HL-60 (cell line): Measurements from ENCODE around the gene TTC22.

Experiments used
- POLR2AphosphoS5 ChIP-seq: IDR thresholded peaks from 2 replicates; pipeline ENCODE4 v1.6.1; 2012; ENCODE audit warnings: low read depth
- SPI1 ChIP-seq: IDR thresholded peaks from 2 replicates; pipeline ENCODE4 v1.6.1; 2012; ENCODE audit warnings: low read depth, mild to moderate bottlenecking, borderline replicate concordance
- TF ChIP-seq, protein P1 (sequence below): IDR thresholded peaks from one replicate; pipeline ENCODE4 v1.5.1; 2011; ENCODE audit warnings: low read length, control low read depth, inconsistent platforms; ENCODE audit not compliant: insufficient read depth

DNA sequence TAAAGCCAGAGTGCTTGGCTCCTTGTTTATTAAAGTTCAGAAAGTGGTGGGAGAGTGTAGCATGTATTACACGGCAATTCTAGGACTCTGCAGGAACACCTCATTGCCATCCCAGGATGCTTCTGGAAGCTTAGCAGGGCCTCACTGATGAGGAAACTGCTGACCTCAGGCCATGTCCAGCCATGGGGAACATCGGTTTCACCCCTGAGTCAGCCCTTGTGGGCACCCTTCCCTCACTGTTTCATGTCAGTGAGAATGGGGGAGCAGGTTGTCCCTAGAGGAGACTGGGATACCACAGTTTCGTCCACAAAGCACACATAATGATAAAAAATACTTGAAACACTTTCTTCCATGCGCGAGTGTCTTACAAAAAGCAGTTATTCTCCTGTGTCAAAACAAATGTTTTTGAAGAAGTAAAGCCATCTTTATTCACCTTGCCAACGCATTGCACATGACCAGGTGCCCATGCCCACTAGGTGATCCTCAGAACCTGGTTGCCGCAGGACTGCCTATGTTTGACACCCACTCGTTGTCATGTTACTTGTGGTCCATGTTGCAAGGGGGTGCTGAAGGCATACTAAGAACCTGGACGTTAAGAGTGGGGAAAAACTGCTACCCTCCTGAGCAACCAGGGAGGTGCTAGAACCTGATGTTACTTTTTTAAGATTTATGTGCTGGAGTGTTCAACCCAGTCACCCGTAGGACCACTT lies 41.2 kb upstream of the TTC22 start:
- TF ChIP-seq POLR2AphosphoS5 (no peak), SPI1 (no peak)
- TF ChIP-seq, protein P1, sequence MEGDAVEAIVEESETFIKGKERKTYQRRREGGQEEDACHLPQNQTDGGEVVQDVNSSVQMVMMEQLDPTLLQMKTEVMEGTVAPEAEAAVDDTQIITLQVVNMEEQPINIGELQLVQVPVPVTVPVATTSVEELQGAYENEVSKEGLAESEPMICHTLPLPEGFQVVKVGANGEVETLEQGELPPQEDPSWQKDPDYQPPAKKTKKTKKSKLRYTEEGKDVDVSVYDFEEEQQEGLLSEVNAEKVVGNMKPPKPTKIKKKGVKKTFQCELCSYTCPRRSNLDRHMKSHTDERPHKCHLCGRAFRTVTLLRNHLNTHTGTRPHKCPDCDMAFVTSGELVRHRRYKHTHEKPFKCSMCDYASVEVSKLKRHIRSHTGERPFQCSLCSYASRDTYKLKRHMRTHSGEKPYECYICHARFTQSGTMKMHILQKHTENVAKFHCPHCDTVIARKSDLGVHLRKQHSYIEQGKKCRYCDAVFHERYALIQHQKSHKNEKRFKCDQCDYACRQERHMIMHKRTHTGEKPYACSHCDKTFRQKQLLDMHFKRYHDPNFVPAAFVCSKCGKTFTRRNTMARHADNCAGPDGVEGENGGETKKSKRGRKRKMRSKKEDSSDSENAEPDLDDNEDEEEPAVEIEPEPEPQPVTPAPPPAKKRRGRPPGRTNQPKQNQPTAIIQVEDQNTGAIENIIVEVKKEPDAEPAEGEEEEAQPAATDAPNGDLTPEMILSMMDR, result no peak
